Measurements from ENCODE around the gene LGALS8.
A peak's percentile ranks its signal among the peaks of the same experiment; 100 is the strongest.

Gene LGALS8

DNA sequence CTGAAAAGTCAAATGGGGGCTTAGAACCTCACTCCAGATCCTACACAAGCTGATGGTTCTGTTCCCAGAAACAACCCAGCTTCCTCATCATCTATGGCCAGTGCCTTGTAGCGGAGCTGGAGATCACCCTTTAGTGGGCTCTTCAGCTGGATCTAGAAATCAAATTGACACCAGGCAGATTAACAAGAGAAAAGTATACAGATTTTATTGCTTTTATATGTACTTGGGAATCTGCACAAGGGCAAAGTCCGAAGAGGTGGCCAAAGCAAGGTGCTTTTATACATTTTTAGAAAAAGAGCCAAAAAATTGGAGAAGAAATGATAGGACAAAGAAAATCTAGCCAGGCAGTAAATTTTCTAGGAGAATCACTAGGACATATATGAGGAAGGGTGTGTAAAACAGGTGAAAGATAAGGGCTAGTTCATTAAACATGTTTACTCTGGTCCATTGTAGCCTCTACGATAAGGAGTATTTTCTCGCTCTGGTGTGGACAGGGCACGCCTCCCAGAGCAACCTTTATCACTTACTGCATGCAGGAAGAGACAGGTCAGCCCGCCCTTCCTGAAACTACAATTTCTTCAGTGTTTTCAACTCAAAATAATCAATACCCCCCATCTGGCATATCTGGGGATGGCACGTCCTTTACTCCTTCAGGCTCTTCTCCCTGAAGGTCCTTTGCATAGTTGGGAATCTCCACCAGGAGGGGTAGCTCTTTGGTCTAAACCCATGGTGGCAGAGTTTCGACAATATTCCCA is 14.0 kb upstream of the LGALS8 start:
- no peak for DNase-seq

DNA sequence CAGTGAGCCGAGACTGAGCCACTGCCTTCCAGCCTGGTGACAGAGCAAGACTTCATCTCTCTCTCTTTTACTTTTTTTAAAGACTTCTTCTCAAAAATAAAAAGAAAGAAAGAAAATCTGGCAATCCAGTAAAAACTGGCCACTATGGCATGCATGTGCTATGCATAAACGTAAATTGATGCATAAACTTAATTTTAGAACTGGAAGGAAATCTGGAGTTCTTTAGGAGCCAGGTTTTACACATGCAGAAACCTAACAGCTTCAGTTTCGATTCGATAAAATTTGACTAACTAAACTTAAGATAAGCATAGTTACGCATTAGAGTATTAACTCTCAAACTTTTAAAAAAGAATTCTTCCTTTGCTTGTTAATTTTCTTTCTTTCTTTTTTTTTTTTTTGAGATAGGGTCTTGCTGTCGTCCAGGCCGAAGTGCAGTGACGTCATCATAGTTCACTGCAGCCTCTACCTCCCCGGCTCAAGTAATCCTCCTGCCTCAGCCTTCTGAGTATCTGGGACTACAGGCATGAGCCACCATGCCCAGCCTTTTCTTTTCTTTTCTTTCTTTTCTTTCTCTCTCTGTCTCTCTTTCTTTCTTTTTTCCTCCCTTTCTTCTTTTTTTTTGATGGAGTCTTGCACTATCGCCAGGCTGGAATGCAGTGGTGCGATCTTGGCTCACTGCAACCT is 11.9 kb upstream of the LGALS8 start:
- no peak for DNase-seq

DNA sequence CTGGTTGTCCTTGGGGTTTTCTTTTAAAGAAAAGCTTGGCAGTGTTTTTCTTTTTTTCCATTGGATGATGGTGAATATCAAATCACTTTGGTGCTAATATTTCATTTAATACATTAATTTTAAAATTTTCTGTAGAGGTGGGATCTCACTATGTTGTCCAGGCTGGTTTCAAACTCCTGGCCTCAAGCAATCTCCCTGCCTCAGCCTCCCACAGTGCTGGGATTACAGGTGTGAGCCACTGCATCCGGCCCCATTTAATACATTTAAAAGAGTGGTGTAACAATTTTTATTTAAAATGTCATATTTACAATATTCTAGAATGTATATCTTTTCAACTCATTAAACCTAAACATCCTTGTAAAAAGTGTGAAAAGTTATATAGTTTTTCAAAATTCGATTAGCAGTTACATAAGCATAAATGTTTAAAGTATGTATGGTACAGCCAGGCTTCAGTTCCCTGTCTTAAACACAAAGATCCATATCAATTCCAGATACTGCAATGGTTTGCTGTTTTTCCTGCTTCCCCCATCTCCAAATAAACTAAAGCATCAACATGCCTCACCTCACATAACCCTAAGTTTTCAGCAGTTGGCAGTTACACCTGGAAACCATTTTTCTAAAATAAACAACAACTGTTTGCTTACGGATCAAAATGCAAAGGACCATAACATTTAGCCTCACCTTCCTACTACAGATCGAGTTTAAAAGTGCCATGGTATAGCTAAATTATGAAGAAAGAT is 8.9 kb upstream of the LGALS8 start:
- DNase-seq = no peak

DNA sequence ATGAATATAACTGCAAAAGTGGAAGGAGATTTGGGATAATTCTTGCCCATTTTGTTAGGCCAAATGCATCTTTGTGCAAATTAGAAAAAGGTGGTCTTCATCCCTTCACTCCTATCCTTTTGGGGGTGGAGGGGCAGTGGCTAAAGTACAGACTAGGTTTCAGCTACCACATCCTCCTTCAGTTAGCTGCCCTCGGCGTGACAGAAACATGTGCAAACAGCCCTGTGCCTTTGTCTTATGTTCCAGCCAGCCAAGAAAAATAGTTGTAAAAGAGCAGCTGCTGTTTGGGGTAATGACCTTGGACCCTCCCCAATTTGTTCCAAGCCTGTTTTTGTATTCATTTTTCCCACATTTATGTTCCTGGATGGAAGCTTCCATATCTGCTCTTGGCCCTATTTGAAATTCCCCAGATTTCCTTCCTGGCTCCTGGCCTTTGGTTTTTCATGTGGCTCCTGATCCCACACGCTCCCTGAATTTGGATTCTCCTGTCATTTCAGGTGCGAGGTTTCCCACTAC is 8.3 kb upstream of the LGALS8 start:
- no peak for DNase-seq

DNA sequence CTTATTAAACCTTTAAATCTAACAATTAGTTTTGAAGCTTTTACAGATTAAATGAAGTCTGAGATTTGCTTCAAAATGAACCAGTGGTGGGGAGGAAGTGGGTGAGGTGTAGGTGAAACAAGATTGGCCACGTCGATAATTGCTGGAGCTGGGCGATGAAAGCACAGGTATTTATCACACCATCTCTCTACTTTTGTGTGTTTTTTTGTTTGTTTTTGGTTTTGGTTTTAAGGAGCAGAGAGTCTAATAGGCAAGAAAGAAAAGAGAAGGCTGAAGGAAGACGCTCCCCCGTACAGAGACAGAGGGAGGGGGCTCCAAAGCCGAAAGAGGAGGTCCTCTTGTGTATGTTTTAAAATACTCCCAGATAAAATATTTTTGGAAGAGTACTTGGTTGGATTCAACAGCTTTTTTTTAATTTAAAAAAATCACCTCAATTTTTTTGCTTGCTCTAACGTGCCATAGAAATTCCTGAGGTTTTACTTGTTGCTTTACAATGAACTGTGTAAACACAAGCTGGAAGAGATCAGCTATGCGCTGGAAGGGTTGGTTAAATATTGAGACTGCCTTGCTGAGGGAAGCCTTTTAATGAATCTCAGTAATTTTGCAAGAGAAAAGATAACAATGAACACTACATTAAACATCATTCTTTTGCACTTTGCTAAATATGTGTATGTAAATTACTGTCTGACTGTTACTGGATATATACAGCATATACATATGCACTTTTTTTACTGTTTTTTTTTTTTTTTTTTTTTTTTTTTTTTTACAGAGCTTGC is 6.7 kb upstream of the LGALS8 start:
- no peak for DNase-seq

DNA sequence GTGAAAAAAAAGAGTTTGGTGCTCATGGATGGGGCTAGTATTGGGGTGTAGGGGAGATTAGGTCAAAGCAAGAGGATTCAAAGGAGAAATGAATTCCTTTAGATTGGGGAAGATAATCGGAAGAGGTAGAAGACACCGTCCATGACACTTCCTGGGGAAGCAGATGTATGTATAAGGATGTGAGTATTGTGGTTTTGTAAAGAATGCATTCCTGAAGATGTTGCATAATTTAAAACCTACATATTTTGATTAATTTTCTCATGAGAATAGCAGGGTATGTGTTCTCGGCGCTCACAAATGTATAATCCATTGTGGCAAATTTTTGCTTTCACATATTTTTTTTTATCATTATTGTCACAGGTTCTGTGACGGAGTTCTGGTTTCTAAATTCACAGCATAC is 5.5 kb upstream of the LGALS8 start:
- DNase-seq = peak; percentile 90

DNA sequence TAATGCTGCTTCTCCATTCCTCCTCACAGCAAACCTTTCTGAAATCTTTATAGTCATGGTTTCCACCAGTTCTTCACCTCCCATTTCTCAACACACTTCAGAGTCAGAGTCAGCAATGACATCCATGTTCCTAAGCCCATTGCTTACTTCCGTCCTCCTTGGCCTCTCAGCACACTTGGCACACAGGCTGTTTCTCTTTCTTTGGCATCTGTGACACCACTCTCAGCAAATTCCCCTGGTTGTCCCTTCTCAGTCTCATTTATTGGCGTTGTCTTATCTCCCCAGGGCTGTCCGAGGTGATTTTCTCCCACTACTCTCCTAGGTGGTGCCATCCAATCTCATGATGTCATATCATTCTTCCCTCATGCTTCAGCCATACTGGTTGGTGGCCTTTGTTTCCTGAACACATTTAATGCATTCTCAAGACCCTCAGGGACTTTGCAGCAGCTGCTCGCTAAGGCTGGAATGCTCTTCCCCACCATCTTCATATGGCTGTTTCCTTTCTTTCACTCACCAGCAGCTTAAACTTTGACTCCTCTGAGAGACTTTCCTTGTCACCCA is 3.3 kb upstream of the LGALS8 start:
- DNase-seq = no peak

DNA sequence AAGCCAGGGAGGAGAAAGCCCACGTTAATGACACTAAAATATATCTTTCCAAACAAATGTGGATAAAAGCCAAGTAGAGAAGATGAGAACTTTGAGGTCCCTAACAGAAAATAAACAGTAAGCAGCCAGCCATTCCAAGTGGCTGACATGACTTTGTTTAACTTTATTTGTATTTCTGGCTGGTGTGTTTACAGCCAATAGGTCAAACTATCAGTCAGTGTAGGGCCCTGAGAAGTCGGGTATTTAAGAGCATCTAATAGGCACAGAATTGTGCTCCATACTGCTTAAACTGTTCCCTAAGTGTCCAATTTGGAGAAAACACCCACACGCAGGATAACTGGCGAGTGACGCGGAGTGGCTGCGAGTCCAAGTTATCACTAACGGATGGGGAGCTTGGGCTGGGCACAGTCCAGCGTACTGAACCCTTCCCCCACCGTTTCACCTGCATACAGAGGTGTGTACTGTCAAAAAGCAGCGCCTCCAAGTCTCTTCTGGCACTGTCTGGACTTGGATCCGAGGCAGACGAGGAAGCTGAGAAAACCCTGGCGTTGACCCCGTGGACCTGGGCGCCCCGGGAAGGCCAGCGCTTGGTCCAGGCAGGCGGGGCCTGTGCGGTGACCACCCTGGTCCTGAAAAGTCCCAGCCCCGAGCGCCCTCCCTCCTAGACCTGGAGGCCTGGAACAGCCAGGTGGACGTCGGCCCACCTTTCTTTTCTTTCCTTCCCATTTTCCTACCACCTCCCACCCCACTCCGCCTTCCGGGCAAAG is 662 bp upstream of the LGALS8 start:
- no peak for DNase-seq

DNA sequence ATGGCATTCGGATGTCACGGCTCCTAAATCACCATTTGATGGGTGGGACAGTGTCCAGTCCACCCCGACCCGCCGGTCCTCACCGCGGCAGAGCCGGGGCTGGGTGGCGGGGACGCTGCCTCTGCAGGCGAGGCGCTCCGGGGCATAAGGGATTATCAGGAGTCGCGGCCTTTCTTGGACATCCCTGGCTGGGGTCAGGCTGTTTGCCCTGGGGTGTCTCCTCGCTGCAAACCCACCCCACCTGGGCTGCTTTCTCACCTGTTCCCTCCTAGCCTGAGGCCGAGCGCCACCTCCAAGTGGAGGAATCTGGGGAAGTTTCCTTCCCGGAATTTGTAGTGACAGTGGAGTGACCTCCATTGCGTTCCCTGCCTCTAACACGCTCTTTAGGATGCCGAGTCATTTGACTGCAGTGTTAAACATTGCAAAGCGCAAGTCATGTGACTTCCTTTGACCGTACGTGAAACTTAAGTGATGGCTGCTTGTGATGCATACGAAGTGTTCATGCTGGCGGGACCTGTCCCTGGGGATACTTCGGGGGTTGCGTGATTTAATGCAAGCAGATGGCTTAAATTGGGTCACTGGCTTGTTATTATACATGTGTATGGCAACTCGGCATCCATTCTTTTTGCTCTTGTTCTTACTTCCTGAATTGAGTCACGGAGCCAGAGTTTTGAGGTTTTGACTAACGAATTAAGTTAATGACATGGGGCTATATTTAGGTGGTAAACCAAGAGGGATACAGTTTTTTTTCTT is 536 bp downstream of the LGALS8 start:
- peak; percentile 60 to 67 for DNase-seq

DNA sequence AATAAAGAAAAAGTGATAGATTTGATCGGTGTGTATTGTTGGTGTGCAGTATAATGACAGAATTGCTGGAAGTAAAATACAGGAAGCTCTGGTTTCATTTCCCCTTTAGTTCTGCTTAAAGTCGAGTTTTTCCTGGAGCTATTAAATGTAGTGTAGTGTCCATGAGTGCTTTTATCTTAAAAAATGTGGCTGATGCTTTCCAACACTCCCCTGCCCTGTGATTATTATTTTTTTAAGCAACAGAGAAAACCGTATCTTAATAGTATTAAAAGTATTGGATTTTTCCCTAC is 1.1 kb downstream of the LGALS8 start:
- DNase-seq = peak in 1 of 2 experiments; percentile 43

DNA sequence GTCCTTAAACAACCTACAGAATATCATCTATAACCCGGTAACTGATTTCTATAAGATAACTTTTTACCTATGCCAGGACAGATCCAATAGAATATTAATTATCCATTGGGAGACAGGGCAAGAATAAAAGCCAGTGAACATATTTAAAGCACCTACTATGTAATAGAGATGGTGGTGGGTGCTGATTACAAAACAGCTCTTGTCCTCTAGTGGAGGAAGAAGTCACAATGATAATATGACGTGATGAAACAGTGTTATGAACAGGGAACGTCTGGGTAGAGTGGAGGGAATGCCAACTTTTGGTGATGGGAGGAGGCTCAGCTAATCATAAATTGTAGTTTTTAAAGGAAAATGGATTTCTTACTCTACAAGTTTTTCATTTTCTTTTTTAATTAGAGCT is 2.3 kb downstream of the LGALS8 start:
- no peak for DNase-seq

DNA sequence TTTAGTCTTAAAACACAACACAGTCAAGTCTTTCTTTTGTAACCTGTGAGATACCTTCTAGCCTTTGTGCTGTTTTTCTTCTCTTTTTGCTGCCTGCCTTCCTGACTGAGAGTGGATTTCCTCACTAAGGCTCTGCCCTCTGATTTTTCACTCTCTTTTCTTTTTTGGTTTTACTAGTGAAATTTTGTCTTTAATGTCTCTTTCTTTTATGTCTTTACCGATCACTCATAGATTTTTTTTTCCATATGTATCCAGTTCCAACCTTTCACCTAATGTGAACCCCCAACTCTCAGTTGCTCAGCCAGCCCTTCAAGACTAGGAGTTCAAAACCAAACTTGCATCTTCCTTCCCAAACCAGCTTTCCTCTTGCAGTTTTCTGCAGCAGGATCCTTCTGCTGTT is 6.5 kb downstream of the LGALS8 start:
- no peak for DNase-seq

DNA sequence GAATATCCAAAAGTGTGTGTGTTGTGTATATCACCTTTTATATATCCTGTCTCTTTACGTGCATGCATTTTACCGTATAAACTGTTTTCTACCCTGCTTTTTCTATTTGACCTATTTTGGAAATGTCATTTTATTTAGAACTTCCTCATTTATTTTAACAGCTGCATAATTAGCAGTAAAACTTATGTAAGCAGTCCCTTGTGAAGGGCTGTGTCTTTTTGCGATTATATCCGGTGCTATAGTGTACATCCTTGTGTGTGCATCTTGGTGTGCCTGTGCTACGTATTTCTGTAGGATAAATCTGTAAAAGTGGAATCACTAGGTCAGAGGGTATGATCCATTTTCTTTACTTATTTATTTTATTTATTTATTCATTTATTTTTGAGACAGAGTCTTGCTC is 7.2 kb downstream of the LGALS8 start:
- DNase-seq = peak in 1 of 2 experiments; percentile 21

DNA sequence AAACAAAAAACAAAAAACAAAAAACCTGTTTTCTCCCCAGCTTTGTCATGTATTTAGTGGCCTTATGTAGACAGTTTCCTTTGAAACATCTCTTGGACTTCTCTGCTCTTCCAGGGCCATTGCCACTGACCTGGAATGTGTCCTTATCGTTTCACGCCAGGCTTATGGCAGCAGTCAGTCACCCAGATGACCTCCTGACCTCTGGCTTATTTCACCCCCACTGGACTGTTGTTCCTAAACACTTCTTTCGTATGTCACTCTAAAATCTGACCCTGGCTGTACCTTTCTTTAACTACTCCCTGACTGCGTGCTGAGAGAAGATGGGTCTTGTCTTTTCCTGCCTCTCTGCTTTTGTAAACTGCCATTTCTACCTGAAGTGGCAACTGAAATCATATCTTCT is 9.1 kb downstream of the LGALS8 start:
- no peak for DNase-seq

DNA sequence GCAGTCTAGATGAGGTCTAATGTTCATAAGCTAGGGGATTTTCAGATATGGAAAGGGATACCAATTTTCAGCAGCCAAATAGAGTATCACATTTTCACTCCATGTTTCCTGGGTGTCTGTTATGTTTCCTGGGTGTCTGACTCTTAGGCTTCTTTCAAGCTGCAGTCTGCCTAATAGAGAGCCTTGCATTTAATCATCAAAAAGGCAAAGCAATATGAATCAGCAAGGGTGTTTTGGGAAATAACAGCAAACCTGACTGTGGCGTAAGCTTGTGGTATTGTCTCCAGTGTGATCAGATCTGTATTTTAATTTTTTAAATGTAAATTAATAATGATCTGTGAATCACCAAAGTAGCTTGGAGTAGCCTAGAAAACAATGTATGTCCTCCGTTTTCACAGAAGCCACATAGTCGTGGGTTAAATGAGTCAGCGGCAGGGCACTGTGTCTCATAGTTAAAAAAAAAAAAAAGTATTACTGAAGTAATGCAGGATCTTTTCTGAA is 10.4 kb downstream of the LGALS8 start:
- no peak for DNase-seq

DNA sequence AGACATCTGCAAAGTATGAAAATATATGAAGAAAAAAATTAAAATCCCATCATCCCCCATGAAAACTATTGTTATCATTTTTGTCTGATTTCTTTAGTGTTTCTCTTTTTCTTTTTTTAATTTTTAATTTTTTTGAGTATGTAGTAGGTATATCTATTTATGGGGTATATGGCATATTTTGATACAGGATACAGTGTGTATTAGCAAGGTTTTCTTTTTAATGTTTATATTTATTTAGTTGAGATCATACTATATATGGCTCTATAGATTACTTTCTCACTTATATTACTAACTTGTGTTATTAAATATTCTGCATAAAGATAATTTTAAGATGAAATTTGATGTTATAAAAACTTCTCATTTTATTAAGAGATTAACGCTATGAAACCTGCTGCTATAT is 11.4 kb downstream of the LGALS8 start:
- no peak for DNase-seq

DNA sequence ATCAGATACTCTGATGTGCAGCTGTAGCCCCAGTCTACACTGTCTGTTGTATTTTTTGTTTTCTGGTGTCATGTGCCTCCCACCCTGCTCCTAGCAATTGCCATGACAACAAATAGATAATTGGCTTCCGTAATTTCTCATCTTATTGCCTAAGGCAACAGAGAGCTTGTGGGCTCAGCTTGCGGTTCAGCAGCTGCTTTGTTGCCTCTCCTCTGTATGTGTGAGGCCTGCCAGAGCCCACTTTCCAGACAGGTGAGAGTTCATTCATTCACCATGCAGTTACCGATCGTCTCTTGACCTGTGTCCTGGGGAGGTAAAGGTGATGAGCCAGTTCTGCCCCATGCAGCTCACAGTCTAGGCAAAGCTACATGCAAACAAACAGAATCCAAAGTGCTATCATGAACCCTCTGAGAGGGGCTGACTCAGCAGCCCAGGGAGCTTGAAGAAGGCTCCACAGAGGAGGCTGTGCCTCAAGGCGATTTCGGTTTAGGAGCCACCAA is 11.9 kb downstream of the LGALS8 start:
- DNase-seq = no peak

DNA sequence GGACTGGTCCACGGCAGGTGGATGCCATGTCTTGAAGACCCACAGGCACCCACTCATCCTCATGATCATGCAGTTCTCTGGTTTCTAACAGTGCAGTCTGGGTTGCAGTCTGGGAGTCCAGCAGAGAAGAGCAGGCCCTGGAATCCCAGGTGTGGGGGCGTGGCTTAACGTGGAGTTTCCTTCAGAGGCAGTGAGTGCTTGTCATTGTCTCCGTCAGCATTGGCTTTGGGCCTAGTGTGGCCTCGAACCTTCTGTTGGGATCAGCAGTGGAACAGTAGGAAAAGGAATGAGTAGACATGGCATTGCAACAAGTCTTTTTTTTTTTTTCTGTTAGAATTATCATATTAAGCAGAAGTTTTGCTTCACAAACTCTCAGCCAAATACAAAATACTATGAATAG is 12.8 kb downstream of the LGALS8 start:
- no peak for DNase-seq

DNA sequence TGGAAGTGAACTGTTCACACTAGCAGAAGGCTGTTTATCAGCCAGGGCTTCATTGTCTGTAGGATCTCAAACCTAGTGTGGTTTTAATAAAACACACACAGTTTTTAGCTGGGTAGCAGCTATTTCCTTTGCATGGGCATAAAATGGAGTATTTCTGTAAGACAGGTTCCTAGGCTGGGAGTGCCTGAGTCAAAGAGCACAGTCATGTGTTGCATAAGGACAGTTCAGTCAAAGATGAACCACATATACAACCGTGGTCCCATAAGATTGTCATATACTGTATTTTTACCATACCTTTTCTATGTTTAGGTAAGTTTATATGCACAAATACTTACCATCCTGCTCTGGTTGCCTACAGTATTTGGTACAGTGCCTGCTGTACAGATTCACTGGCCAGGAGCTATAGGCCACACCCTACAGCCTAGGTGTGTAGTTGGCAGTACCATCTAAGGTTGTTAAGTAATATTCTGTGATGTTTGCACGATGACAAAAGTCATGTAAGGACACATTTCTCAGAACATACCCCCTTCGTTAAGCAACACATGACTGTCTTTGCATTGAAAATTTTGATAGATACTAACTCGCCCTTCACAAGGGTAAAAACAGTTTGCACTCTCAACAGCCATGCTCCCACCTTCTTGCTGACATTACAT is 17.2 kb downstream of the LGALS8 start:
- no peak for DNase-seq

DNA sequence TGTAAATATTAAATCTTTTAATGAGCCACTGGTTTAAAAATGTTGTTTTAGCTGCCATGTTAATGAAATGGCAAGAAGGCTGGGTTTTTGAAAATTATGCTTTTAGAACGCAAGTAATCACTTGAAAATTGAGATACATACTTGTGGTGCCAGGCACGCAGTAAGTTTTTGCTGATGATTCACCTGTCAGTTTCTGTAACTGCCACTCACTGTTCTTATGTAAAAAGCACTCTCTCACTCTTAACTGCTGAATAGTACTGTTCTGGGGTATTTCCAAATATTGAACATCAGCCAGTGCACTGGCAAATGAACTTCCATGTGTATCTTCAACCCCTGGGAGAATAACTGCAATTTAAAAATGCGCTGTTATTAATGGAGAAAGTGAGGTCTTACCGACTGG is 17.9 kb downstream of the LGALS8 start:
- DNase-seq = no peak
